GM21423 (cell line): ENCODE measurements around the gene MEF2A.

Experiments used
- ATAC-seq: cut with Tn5 transposase; IDR thresholded peaks from one replicate; pipeline ENCODE4 v1.9.1; 2021; ENCODE audit warnings: mild to moderate bottlenecking, moderate library complexity; ENCODE audit not compliant: unreplicated experiment

The MEF2A gene

DNA sequence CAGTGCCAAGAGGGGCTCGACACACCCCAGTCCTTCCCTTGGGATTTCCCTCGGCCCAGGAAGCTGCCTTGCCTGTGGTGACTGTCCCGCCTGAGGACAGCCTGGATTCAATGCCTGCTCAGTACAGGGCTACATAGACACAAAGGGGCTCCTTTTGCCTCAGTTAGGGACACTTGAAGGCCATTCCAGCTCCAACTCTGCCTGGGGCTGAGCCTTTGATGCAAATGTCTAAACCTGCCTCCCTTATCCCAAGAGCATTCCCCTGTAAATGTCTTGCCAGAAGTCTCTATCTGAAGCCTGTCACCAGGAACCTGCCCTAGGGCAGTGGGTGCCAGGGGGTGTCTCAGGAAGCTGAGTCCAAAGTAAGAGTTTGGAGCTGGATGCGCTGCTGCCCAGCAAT lies 186.8 kb downstream of the MEF2A start:
- ATAC-seq: no peak

DNA sequence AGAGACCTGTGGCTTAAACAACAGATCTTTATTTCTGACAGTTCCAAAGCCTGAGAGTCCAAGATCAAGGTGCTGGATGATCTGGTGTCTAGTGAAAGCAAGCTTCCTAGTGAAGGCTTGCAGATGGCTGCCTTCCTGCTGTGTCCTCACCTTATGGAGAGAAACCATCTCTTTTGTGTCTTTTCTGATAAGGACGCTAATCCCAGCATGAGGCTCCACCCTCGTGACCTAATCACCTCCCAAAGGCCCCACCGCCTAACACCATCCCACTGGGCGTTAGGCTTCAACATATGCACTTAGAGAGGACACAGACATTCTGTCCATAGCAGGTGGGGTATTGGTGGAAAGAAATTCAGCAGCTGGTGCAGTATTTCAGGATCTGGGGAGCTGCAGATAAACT lies 187.3 kb downstream of the MEF2A start:
- ATAC-seq: no peak

DNA sequence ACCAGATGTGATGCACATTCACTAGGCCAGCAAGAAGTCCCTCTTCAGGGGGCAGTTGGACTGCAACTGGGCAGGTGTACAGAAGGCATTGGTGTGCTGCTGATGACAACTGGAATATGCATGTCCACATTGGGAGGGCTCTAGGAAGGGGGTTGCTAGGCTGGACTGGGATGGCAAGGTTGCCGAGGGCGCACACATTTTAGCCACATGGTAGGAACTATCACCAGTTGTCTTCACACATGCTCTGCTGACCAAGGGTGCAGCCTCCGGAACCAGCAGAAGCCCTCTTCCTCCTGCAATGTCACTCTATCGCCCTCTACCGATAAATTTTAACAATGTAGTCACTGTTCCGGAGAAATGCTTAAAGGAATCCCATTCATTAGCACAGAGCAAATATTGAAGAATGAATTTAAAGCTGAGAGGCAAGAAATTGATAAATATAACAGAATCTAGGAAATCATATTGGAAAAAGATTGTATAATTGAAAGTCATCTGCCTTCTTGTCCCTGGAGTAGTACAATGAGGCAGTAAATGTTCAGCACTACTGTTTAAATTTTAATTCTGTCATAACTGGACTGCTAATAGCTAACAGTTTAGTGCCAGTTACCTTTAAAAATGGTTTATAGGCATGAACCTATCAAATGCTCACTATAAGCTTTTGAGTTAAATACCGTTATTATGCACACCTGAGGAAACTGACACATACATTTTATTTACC lies 190.1 kb downstream of the MEF2A start:
- peak; percentile 90 for ATAC-seq

DNA sequence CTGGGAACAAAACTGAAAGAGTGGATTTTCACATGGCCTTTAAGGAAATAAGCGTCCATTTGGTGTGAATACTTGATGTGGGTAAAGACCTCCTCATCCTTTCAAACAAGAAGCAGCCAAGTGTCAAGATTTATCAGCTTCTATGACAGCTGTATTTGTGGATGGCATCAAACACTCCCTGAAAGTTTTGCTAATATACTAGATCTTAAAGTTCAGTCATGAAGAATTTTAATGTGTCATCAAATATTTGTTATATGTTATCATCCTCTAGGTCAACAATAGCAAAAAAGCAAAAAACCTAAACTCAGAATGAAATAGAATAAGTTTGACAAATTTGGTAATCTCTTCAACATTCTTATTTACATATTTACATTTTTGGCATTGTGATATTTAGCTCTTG lies 196.5 kb downstream of the MEF2A start:
- no peak for ATAC-seq

DNA sequence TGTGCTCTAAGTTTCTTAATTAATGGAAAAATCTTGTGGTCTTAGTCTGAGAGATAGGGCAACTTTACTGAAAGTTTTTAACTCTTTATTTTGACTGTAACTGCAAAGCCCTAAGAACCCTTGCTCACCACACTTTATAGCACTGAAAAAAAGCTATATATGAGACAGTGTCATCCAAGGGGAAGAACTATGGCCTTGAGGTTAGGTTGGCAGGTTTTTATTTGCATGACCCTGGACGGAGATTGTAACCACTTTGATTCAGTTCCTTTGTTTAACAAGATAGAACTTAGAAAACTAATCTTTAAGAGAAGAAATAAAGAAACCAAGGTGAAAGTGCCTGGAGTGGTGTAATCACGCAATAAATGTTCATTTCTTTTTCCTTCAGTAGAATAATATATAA lies 198.0 kb downstream of the MEF2A start:
- peak; percentile 79 for ATAC-seq

DNA sequence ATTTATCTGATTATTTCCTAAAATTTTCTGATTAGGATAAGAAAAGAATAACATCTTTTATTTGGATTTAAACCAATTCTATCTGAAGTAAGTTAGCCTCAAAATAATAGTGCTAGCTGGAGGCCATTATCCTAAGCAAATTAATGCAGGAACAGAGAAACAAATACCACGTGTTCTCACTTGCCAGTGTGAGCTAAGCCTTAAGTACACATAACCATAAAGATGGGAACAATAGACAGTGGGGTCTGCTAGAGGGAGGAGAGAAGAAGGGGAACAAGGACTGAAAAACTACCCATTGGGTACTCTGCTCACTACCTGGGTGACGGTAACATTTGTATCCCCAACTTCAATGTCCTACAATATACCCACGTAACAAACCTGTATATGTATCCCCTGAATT lies 198.7 kb downstream of the MEF2A start:
- ATAC-seq: no peak
